Endodermal cell (in vitro differentiated cells): Measurements from ENCODE around the gene IYD. TPM values are rescaled to one million over a fixed set of nuclear protein-coding genes. Genes with fewer than 3 reads are reported as not detected.
"Not testable (repeated sequence)": the region's sequence is repeated elsewhere in the genome, so short reads cannot be mapped to it uniquely, and the experiment has no call there.

Source experiments
- DNase-seq: peaks from one replicate; pipeline ENCODE4 v3.0.0-alpha.2; 2017
- H3K27ac ChIP-seq: 2 replicates; pipeline ENCODE4 v1.5.1; 2013; ENCODE audit warnings: mild to moderate bottlenecking, low read depth, low read length, moderate library complexity
- H3K27me3 ChIP-seq: 2 replicates; pipeline ENCODE4 v1.6.1; 2013; ENCODE audit warnings: mild to moderate bottlenecking, low read length, moderate library complexity; ENCODE audit not compliant: insufficient read depth, control insufficient read depth, poor library complexity, severe bottlenecking
- H3K36me3 ChIP-seq: 2 replicates; pipeline ENCODE4 v1.7.0; 2013; ENCODE audit warnings: mild to moderate bottlenecking, low read length, moderate library complexity; ENCODE audit not compliant: control insufficient read depth, insufficient read depth
- H3K4me1 ChIP-seq: one replicate; pipeline ENCODE4 v1.7.0; 2013; ENCODE audit warnings: low read length; ENCODE audit not compliant: control insufficient read depth, insufficient read depth
- H3K4me3 ChIP-seq: 2 replicates; pipeline ENCODE4 v1.5.1; 2013; ENCODE audit warnings: mild to moderate bottlenecking, low read length, moderate library complexity
- H3K9ac ChIP-seq: 2 replicates; pipeline ENCODE4 v1.6.1; 2013; ENCODE audit warnings: mild to moderate bottlenecking, low read length, moderate library complexity; ENCODE audit not compliant: poor library complexity, severe bottlenecking; ENCODE audit errors: extremely low read depth
- H3K9me3 ChIP-seq: 2 replicates; pipeline ENCODE4 v1.6.1; 2013; ENCODE audit warnings: mild to moderate bottlenecking, low read length, moderate library complexity; ENCODE audit not compliant: control insufficient read depth
- H3K27ac Mint-ChIP-seq: 2 replicates; pipeline ENCODE4 v1.8.0; 2020; ENCODE audit warnings: mixed read lengths
- H3K27me3 Mint-ChIP-seq: 2 replicates; pipeline ENCODE4 v1.8.0; 2021; ENCODE audit warnings: mild to moderate bottlenecking, mixed read lengths; ENCODE audit not compliant: insufficient read depth
- H3K36me3 Mint-ChIP-seq: 2 replicates; pipeline ENCODE4 v1.8.0; 2020; ENCODE audit warnings: low read depth, mixed read lengths
- H3K4me1 Mint-ChIP-seq: 2 replicates; pipeline ENCODE4 v1.8.0; 2020; ENCODE audit warnings: mixed read lengths
- H3K4me3 Mint-ChIP-seq: 2 replicates; pipeline ENCODE4 v1.8.0; 2020; ENCODE audit warnings: mild to moderate bottlenecking, moderate library complexity, mixed read lengths
- H3K9me3 Mint-ChIP-seq: 2 replicates; pipeline ENCODE4 v1.8.0; 2020; ENCODE audit warnings: mild to moderate bottlenecking, mixed read lengths
- WGBS, 2 experiments: methylation state at CpG; one replicate each; pipeline versions ENCODE4 v1.1.5 to v1.1.7; 2013; ENCODE audit warnings: missing lambda C conversion rate in 2 of 2, mixed read lengths in 1 of 2; ENCODE audit not compliant: insufficient coverage in 1 of 2, insufficient read length in 1 of 2; 5-methylcytosine and 5-hydroxymethylcytosine counted together
- total RNA-seq, 2 donors: library from RNA; stranded (reverse); fragmentation: NEBNext Ultra II Directional in 1 of 2; extraction: Animal tissue kit (Norgen Biotek cat#: 25700) in 1 of 2; gene quantifications; 2 replicates in 1 of 2; 3 replicates in 1 of 2; pipeline ENCODE4 v1.2.1, GENCODE V29; 2021
- TF ChIP-seq, protein P1 (sequence below): fragments of 200-600 bp; sonication (generic); conservative IDR thresholded peaks from 2 replicates; pipeline ENCODE4 v1.5.0; 2021; ENCODE audit warnings: antibody characterized with exemption, mild to moderate bottlenecking

Gene IYD
- total RNA-seq, 2 donors from 2014 or later, result not detected

DNA sequence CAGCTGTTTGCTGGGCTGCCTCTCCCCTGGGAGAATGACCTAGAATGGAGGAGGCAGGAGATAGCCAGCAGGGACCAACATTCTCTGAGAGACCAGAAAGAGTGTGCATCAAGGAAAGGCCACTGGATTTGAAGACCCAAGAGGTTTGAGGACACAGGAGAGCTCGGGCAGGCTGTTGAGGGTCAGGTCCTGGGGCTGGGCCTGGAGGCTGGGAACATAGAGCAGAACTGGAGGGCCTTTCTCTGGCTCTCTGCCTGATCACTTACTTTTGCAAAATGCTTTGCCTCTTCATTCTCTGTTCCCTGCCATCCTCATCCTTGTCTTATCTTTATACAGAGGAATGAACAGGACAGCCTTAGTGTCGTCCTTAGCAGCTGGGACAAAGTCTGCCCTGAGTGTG is 2.5 kb downstream of the IYD start:
- no peaks in the 10 kb centered on the region for H3K9me3 Mint-ChIP-seq
- no peak overlapping the region for H3K4me3 ChIP-seq
- DNase-seq, result no peak
- TF ChIP-seq, protein P1, sequence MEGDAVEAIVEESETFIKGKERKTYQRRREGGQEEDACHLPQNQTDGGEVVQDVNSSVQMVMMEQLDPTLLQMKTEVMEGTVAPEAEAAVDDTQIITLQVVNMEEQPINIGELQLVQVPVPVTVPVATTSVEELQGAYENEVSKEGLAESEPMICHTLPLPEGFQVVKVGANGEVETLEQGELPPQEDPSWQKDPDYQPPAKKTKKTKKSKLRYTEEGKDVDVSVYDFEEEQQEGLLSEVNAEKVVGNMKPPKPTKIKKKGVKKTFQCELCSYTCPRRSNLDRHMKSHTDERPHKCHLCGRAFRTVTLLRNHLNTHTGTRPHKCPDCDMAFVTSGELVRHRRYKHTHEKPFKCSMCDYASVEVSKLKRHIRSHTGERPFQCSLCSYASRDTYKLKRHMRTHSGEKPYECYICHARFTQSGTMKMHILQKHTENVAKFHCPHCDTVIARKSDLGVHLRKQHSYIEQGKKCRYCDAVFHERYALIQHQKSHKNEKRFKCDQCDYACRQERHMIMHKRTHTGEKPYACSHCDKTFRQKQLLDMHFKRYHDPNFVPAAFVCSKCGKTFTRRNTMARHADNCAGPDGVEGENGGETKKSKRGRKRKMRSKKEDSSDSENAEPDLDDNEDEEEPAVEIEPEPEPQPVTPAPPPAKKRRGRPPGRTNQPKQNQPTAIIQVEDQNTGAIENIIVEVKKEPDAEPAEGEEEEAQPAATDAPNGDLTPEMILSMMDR, result no peak
- WGBS, 2 experiments, result 89 to 97% methylated on average over 1 to 2 of the region's 2 CpGs
- H3K27me3 ChIP-seq, result peaks cover 4% of the 10 kb centered on the region
- no peaks in the 10 kb centered on the region for H3K36me3 ChIP-seq
- H3K4me1 ChIP-seq, result no peaks in the 10 kb centered on the region
- no peaks in the 10 kb centered on the region for H3K36me3 Mint-ChIP-seq
- H3K4me3 Mint-ChIP-seq, result no peak overlapping the region
- peaks cover 2% of the 10 kb centered on the region for H3K27me3 Mint-ChIP-seq
- peaks cover 3% of the 10 kb centered on the region for H3K4me1 Mint-ChIP-seq
- H3K27ac ChIP-seq, result no peak overlapping the region
- no peak overlapping the region for H3K27ac Mint-ChIP-seq
- H3K9me3 ChIP-seq, result no peaks in the 10 kb centered on the region
- no peak overlapping the region for H3K9ac ChIP-seq

- Mint-ChIP-seq H3K4me1 (peaks cover 8% of the 10 kb centered on the region), H3K27ac (no peak overlapping the region), H3K9me3 (no peaks in the 10 kb centered on the region), H3K36me3 (no peaks in the 10 kb centered on the region), H3K27me3 (peaks cover 2% of the 10 kb centered on the region), H3K4me3 (no peak overlapping the region)
- Histone ChIP-seq H3K4me3 (no peak overlapping the region), H3K27ac (no peak overlapping the region), H3K27me3 (peaks cover 4% of the 10 kb centered on the region), H3K36me3 (no peaks in the 10 kb centered on the region), H3K4me1 (no peaks in the 10 kb centered on the region), H3K9ac (no peak overlapping the region), H3K9me3 (no peaks in the 10 kb centered on the region)
- no peak for DNase-seq
- 95% methylated on average over 1 of the region's 1 CpG; no CpG with 5 or more reads in 1 of the 2 experiments for WGBS, 2 experiments
- TF ChIP-seq, protein P1, result no peak
These were observed 3.2 kb downstream of the IYD start for GRCh38 chr6:150372051-150372450.

DNA sequence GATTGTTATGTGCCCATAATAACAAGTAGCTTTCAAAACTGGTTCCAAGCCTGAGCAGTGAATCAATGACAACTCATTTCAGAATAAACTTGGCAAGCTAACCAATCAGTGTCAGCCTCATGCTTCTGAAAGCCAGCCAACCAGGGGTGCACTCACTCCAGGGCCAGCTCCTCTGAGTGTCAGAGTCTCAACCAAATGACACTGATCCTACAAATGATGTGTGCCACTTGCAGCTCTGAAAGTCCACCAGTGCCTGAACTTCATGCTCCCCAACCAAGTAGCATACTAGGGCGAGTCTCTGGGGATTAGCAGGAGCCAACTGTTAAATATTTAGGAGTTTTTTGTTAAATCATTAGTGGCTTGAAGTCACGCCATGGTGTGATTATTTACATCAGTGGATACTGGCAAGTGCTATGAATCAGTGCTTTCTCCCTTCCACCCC is 4.5 kb downstream of the IYD start:
- DNase-seq, result no peak
- Mint-ChIP-seq H3K36me3 (no peaks in the 10 kb centered on the region), H3K27me3 (peaks cover 2% of the 10 kb centered on the region), H3K4me1 (peaks cover 15% of the 10 kb centered on the region), H3K9me3 (no peaks in the 10 kb centered on the region), H3K27ac (no peak overlapping the region), H3K4me3 (no peak overlapping the region)
- 98 to 100% methylated on average over 1 to 2 of the region's 2 CpGs for WGBS, 2 experiments
- Histone ChIP-seq H3K9ac (no peak overlapping the region), H3K9me3 (no peaks in the 10 kb centered on the region), H3K36me3 (no peaks in the 10 kb centered on the region), H3K4me1 (peaks cover 3% of the 10 kb centered on the region), H3K27ac (no peak overlapping the region), H3K27me3 (peaks cover 4% of the 10 kb centered on the region), H3K4me3 (no peak overlapping the region)
- TF ChIP-seq, protein P1, result no peak

DNA sequence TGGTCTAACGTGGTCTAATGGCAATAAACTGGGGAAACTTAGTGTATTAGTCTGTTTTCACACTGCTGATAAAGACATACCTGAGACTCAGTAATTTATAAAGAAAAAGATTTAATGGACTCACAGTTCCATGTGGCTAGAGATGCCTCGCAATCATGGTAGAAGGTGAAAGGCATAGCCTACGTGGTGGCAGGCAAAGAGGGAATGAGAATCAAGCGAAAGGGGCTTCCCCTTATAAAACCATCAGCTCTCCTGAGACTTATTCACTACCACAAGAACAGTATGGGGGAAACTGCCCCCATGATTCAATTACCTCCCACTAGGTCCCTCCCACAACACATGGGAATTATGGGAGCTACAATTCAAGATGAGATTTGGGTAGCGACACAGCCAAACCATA is 5.5 kb downstream of the IYD start:
- not testable (repeated sequence) for H3K4me3 ChIP-seq, H3K9ac ChIP-seq, H3K9me3 ChIP-seq, H3K27me3 Mint-ChIP-seq, H3K9me3 Mint-ChIP-seq, H3K27me3 ChIP-seq, H3K27ac Mint-ChIP-seq, H3K4me1 ChIP-seq, DNase-seq, H3K4me3 Mint-ChIP-seq, H3K36me3 ChIP-seq, H3K27ac ChIP-seq, H3K36me3 Mint-ChIP-seq
- WGBS, 2 experiments, result 59 to 69% methylated on average over 3 to 5 of the region's 5 CpGs
- H3K4me1 Mint-ChIP-seq, result peaks cover 15% of the 10 kb centered on the region
